ENCODE data around the gene CHRNA10.

GRCh38 chr11:3642071-3642951, 28.9 kb downstream of the CHRNA10 start:
- TF ChIP-seq, protein P1, sequence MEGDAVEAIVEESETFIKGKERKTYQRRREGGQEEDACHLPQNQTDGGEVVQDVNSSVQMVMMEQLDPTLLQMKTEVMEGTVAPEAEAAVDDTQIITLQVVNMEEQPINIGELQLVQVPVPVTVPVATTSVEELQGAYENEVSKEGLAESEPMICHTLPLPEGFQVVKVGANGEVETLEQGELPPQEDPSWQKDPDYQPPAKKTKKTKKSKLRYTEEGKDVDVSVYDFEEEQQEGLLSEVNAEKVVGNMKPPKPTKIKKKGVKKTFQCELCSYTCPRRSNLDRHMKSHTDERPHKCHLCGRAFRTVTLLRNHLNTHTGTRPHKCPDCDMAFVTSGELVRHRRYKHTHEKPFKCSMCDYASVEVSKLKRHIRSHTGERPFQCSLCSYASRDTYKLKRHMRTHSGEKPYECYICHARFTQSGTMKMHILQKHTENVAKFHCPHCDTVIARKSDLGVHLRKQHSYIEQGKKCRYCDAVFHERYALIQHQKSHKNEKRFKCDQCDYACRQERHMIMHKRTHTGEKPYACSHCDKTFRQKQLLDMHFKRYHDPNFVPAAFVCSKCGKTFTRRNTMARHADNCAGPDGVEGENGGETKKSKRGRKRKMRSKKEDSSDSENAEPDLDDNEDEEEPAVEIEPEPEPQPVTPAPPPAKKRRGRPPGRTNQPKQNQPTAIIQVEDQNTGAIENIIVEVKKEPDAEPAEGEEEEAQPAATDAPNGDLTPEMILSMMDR (IDR thresholded peaks at IDR 0.05) = no peak
- TF ChIP-seq POLR2A (IDR thresholded peaks at IDR 0.05) = peak in 1 of 2 donors; percentile 75
